HEK293 (cell line): ENCODE results near the gene COMMD7.

Experiments
- GLIS1 ChIP-seq: fragments of 450-650 bp; formaldehyde crosslinking; IDR thresholded peaks from 2 replicates; pipeline ENCODE4 v1.5.1; 2016; ENCODE audit warnings: missing biosample characterization, missing genetic modification characterization
- IKZF3 ChIP-seq: fragments of 450-650 bp; IDR thresholded peaks from 2 replicates; pipeline ENCODE4 v1.5.0; 2018; ENCODE audit warnings: missing biosample characterization, mild to moderate bottlenecking, missing genetic modification characterization, moderate library complexity
- INSM2 ChIP-seq: fragments of 450-650 bp; formaldehyde crosslinking; IDR thresholded peaks from 2 replicates; pipeline ENCODE4 v1.5.1; 2016; ENCODE audit warnings: missing biosample characterization, missing genetic modification characterization
- OSR2 ChIP-seq: fragments of 450-650 bp; formaldehyde crosslinking; IDR thresholded peaks from 2 replicates; pipeline ENCODE4 v1.5.1; 2016; ENCODE audit warnings: missing biosample characterization, missing genetic modification characterization
- REPIN1 ChIP-seq: fragments of 450-650 bp; formaldehyde crosslinking; IDR thresholded peaks from 2 replicates; pipeline ENCODE4 v1.5.1; 2017; ENCODE audit warnings: missing biosample characterization, missing genetic modification characterization, low read depth
- SETDB1 ChIP-seq: IDR thresholded peaks from one replicate; pipeline ENCODE4 v1.6.1; 2017; ENCODE audit warnings: mild to moderate bottlenecking, low read length, moderate library complexity, mixed read lengths; ENCODE audit not compliant: insufficient read length
- SP7 ChIP-seq: fragments of 450-650 bp; formaldehyde crosslinking; IDR thresholded peaks from 2 replicates; pipeline ENCODE4 v1.5.1; 2016; ENCODE audit warnings: missing biosample characterization, missing genetic modification characterization
- TCF7L2 ChIP-seq: IDR thresholded peaks from 2 replicates; pipeline ENCODE4 v1.6.1; 2011; ENCODE audit warnings: low read depth, mild to moderate bottlenecking, inconsistent platforms, low read length, moderate library complexity, borderline replicate concordance
- TSHZ1 ChIP-seq: fragments of 450-650 bp; formaldehyde crosslinking; IDR thresholded peaks from 2 replicates; pipeline ENCODE4 v1.5.1; 2016; ENCODE audit warnings: missing biosample characterization, missing genetic modification characterization, borderline replicate concordance
- YY1 ChIP-seq: fragments of 450-650 bp; formaldehyde crosslinking; IDR thresholded peaks from 2 replicates; pipeline ENCODE4 v1.5.1; 2018; ENCODE audit warnings: missing biosample characterization, missing genetic modification characterization
- ZBTB6 ChIP-seq: fragments of 450-650 bp; formaldehyde crosslinking; IDR thresholded peaks from 2 replicates; pipeline ENCODE4 v1.5.1; 2017; ENCODE audit warnings: missing biosample characterization, missing genetic modification characterization
- ZFP3 ChIP-seq: fragments of 450-650 bp; formaldehyde crosslinking; IDR thresholded peaks from 2 replicates; pipeline ENCODE4 v1.5.1; 2016; ENCODE audit warnings: low read depth, missing biosample characterization, missing genetic modification characterization
- ZIC2 ChIP-seq: fragments of 450-650 bp; formaldehyde crosslinking; IDR thresholded peaks from 2 replicates; pipeline ENCODE4 v1.5.1; 2016; ENCODE audit warnings: missing biosample characterization, missing genetic modification characterization
- ZNF133 ChIP-seq: fragments of 450-650 bp; formaldehyde crosslinking; IDR thresholded peaks from 2 replicates; pipeline ENCODE4 v1.5.1; 2016; ENCODE audit warnings: missing biosample characterization, missing genetic modification characterization
- ZNF155 ChIP-seq: fragments of 450-650 bp; formaldehyde crosslinking; IDR thresholded peaks from 2 replicates; pipeline ENCODE4 v1.5.1; 2016; ENCODE audit warnings: missing biosample characterization, missing genetic modification characterization
- ZNF175 ChIP-seq: fragments of 450-650 bp; formaldehyde crosslinking; IDR thresholded peaks from 2 replicates; pipeline ENCODE4 v1.5.1; 2016; ENCODE audit warnings: missing biosample characterization, missing genetic modification characterization
- ZNF23 ChIP-seq: fragments of 450-650 bp; formaldehyde crosslinking; IDR thresholded peaks from 2 replicates; pipeline ENCODE4 v1.5.1; 2016; ENCODE audit warnings: missing biosample characterization, missing genetic modification characterization, borderline replicate concordance
- ZNF335 ChIP-seq: fragments of 450-650 bp; formaldehyde crosslinking; conservative IDR thresholded peaks from 2 replicates; pipeline ENCODE4 v1.5.1; 2016; ENCODE audit warnings: missing biosample characterization, missing genetic modification characterization
- ZNF366 ChIP-seq: fragments of 450-650 bp; formaldehyde crosslinking; conservative IDR thresholded peaks from 2 replicates; pipeline ENCODE4 v1.5.1; 2016; ENCODE audit warnings: missing biosample characterization, missing genetic modification characterization
- ZNF394 ChIP-seq: fragments of 450-650 bp; formaldehyde crosslinking; IDR thresholded peaks from 2 replicates; pipeline ENCODE4 v1.5.1; 2016; ENCODE audit warnings: missing biosample characterization, missing genetic modification characterization, mild to moderate bottlenecking, moderate library complexity, borderline replicate concordance
- ZNF449 ChIP-seq: fragments of 450-650 bp; formaldehyde crosslinking; IDR thresholded peaks from 2 replicates; pipeline ENCODE4 v1.5.1; 2017; ENCODE audit warnings: missing biosample characterization, mild to moderate bottlenecking, missing genetic modification characterization, moderate library complexity
- ZNF521 ChIP-seq: fragments of 450-650 bp; formaldehyde crosslinking; IDR thresholded peaks from 2 replicates; pipeline ENCODE4 v1.5.1; 2017; ENCODE audit warnings: missing biosample characterization, mild to moderate bottlenecking, missing genetic modification characterization
- ZNF555 ChIP-seq: fragments of 450-650 bp; formaldehyde crosslinking; conservative IDR thresholded peaks from 2 replicates; pipeline ENCODE4 v1.5.1; 2017; ENCODE audit warnings: missing biosample characterization, mild to moderate bottlenecking, missing genetic modification characterization, inconsistent platforms
- ZNF654 ChIP-seq: fragments of 450-650 bp; formaldehyde crosslinking; IDR thresholded peaks from 2 replicates; pipeline ENCODE4 v1.5.1; 2016; ENCODE audit warnings: low read depth, missing biosample characterization, missing genetic modification characterization
- ZNF747 ChIP-seq: fragments of 450-650 bp; formaldehyde crosslinking; IDR thresholded peaks from 2 replicates; pipeline ENCODE4 v1.5.1; 2016; ENCODE audit warnings: missing biosample characterization, missing genetic modification characterization
- ZNF830 ChIP-seq: fragments of 450-650 bp; IDR thresholded peaks from 2 replicates; pipeline ENCODE4 v1.5.0; 2018; ENCODE audit warnings: missing biosample characterization, missing genetic modification characterization, low read depth, mild to moderate bottlenecking, moderate library complexity
- TF ChIP-seq, protein P1 (sequence below): fragments of 450-650 bp; formaldehyde crosslinking; IDR thresholded peaks from 2 replicates; pipeline ENCODE4 v1.5.1; 2016; ENCODE audit warnings: missing biosample characterization, missing genetic modification characterization, borderline replicate concordance
- TF ChIP-seq, protein P2 (sequence below): fragments of 450-650 bp; formaldehyde crosslinking; IDR thresholded peaks from 2 replicates; pipeline ENCODE4 v1.5.1; 2016; ENCODE audit warnings: missing biosample characterization, missing genetic modification characterization

COMMD7 gene

GRCh38 chr20:32761831-32762753 is 18.8 kb upstream of the COMMD7 start, which contains the start of gene DNMT3B (continued):
- no peak for TF ChIP-seq TSHZ1 (tag by site-specific recombination)
- no peak for TF ChIP-seq ZNF521 (tag by site-specific recombination)
- no peak for TF ChIP-seq ZNF747
- TF ChIP-seq ZNF335 (tag by site-specific recombination), result peak; percentile 75
- TF ChIP-seq IKZF3 (tag by site-specific recombination), result no peak; the same call in 1 of the 2 replicates
- TF ChIP-seq YY1, result peak; percentile 79
- TF ChIP-seq SP7 (tag by site-specific recombination), result peak; percentile 57; the same call in 1 of the 2 replicates
- TF ChIP-seq ZNF155 (tag by site-specific recombination), result no peak
- peak; percentile 50; the same call in 1 of the 2 replicates for TF ChIP-seq ZNF394 (tag by site-specific recombination)
- no peak for TF ChIP-seq ZFP3
- TF ChIP-seq SETDB1, result no peak
- TF ChIP-seq TCF7L2, result no peak
- TF ChIP-seq GLIS1 (tag by site-specific recombination), result peak; percentile 91
- peak; percentile 49 for TF ChIP-seq ZIC2 (tag by site-specific recombination)
- no peak for TF ChIP-seq ZNF175 (tag by site-specific recombination)
- peak; percentile 49; the same call in 1 of the 2 replicates for TF ChIP-seq INSM2 (tag by site-specific recombination)
- TF ChIP-seq, protein P1, sequence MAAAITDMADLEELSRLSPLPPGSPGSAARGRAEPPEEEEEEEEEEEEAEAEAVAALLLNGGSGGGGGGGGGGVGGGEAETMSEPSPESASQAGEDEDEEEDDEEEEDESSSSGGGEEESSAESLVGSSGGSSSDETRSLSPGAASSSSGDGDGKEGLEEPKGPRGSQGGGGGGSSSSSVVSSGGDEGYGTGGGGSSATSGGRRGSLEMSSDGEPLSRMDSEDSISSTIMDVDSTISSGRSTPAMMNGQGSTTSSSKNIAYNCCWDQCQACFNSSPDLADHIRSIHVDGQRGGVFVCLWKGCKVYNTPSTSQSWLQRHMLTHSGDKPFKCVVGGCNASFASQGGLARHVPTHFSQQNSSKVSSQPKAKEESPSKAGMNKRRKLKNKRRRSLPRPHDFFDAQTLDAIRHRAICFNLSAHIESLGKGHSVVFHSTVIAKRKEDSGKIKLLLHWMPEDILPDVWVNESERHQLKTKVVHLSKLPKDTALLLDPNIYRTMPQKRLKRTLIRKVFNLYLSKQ (tag by site-specific recombination), result no peak
- TF ChIP-seq, protein P2, sequence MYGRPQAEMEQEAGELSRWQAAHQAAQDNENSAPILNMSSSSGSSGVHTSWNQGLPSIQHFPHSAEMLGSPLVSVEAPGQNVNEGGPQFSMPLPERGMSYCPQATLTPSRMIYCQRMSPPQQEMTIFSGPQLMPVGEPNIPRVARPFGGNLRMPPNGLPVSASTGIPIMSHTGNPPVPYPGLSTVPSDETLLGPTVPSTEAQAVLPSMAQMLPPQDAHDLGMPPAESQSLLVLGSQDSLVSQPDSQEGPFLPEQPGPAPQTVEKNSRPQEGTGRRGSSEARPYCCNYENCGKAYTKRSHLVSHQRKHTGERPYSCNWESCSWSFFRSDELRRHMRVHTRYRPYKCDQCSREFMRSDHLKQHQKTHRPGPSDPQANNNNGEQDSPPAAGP (tag by site-specific recombination), result peak; percentile 80
- no peak for TF ChIP-seq ZNF555
- no peak for TF ChIP-seq ZNF654 (tag by site-specific recombination)
- no peak for TF ChIP-seq ZNF830
- 0 out of 2 replicates have a peak, but pooled peaks have one; percentile 28 for TF ChIP-seq ZNF366
- peak; percentile 70; the same call in 1 of the 2 replicates for TF ChIP-seq ZNF133
- peak; percentile 72; the same call in 1 of the 2 replicates for TF ChIP-seq REPIN1
- no peak for TF ChIP-seq OSR2
- TF ChIP-seq ZBTB6 (tag by site-specific recombination), result no peak
- no peak for TF ChIP-seq ZNF449 (tag by site-specific recombination)
- no peak for TF ChIP-seq ZNF23 (tag by site-specific recombination)
